CD4-positive, CD25-positive, alpha-beta regulatory T cell (primary cell): ENCODE data around the gene PNPLA5. TPM values are rescaled to one million over a fixed set of nuclear protein-coding genes. Genes with fewer than 3 reads are reported as not detected.

Experiments
- ATAC-seq, 2 donors: fragments of 150-1000 bp; cut with Tn5 transposase; one replicate each; pipeline ENCODE4 v1.10.0; 2021; ENCODE audit warnings: low read depth in 2 of 2, moderate number of reproducible peaks in 2 of 2, moderate library complexity in 1 of 2
- DNase-seq, 3 donors: peaks; one replicate each; pipeline versions ENCODE4 v3.0.0 to v3.0.0-alpha.2; 2012 to 2022; ENCODE audit warnings: mixed read lengths in 1 of 3
- H3K27ac ChIP-seq: one replicate; pipeline ENCODE4 v1.7.0; 2013; ENCODE audit warnings: mild to moderate bottlenecking, low read length; ENCODE audit not compliant: insufficient read depth, poor library complexity, severe bottlenecking
- H3K27me3 ChIP-seq: one replicate; pipeline ENCODE4 v1.7.0; 2013; ENCODE audit warnings: low read length; ENCODE audit not compliant: control insufficient read depth, insufficient read depth
- H3K36me3 ChIP-seq: one replicate; pipeline ENCODE4 v1.7.0; 2013; ENCODE audit warnings: mild to moderate bottlenecking, low read length, moderate library complexity; ENCODE audit not compliant: control insufficient read depth, insufficient read depth
- H3K4me1 ChIP-seq: 2 replicates; pipeline ENCODE4 v1.7.0; 2013; ENCODE audit warnings: mild to moderate bottlenecking, low read length; ENCODE audit not compliant: insufficient read depth, control insufficient read depth, poor library complexity, severe bottlenecking
- H3K4me3 ChIP-seq: one replicate; pipeline ENCODE4 v1.7.0; 2013; ENCODE audit warnings: low read depth, mild to moderate bottlenecking, low read length, moderate library complexity
- H3K9me3 ChIP-seq, 2 experiments: 1 replicate in 1 of 2; 2 replicates in 1 of 2; pipeline ENCODE4 v1.7.0; 2013; ENCODE audit warnings: low read length in 2 of 2, mild to moderate bottlenecking in 1 of 2, moderate library complexity in 1 of 2; ENCODE audit not compliant: control insufficient read depth in 2 of 2
- H3K27ac Mint-ChIP-seq, 3 donors: one replicate each; pipeline ENCODE4 v1.8.0; 2020 to 2022; ENCODE audit warnings: mild to moderate bottlenecking in 3 of 3, mixed read lengths in 3 of 3, moderate library complexity in 2 of 3
- H3K27me3 Mint-ChIP-seq: one replicate; pipeline ENCODE4 v1.8.0; 2022; ENCODE audit warnings: mild to moderate bottlenecking, mixed read lengths
- H3K36me3 Mint-ChIP-seq: one replicate; pipeline ENCODE4 v1.8.0; 2020; ENCODE audit warnings: mixed read lengths
- H3K4me1 Mint-ChIP-seq, 4 donors: one replicate each; pipeline ENCODE4 v1.8.0; 2020 to 2022; ENCODE audit warnings: mixed read lengths in 4 of 4, mild to moderate bottlenecking in 1 of 4
- H3K4me3 Mint-ChIP-seq, 4 donors: one replicate each; pipeline ENCODE4 v1.8.0; 2020 to 2022; ENCODE audit warnings: mild to moderate bottlenecking in 4 of 4, mixed read lengths in 4 of 4, moderate library complexity in 3 of 4
- H3K9me3 Mint-ChIP-seq, 7 donors: one replicate each; pipeline ENCODE4 v1.8.0; 2020 to 2022; ENCODE audit warnings: mixed read lengths in 7 of 7, mild to moderate bottlenecking in 3 of 7, moderate library complexity in 2 of 7
- polyA plus RNA-seq, 4 donors: library from polyadenylated mRNA; unstranded; fragments of 300-500 nt; fragmentation: Illumina TruSeq; gene quantifications; one replicate each; pipeline ENCODE4 v1.2.3, GENCODE V29; 2021
- total RNA-seq: library from RNA; stranded (reverse); gene quantifications from one replicate; pipeline ENCODE4 v1.2.3, GENCODE V29; 2022

Gene PNPLA5
- total and polyA plus RNA-seq, 5 donors from 2014 or later = not detected

GRCh38 chr22:43830931-43831560 is 60.8 kb downstream of the PNPLA5 start:
- Mint-ChIP-seq H3K4me3 (no peak overlapping the region), H3K9me3 (peaks cover 0 to 2% (median 0%) of the 10 kb centered on the region in 7 donors), H3K36me3 (no peaks in the 10 kb centered on the region), H3K27me3 (peaks cover 13% of the 10 kb centered on the region), H3K4me1 (no peaks in the 10 kb centered on the region), H3K27ac (no peak overlapping the region)
- Histone ChIP-seq H3K4me3 (no peak overlapping the region), H3K9me3 (no peaks in the 10 kb centered on the region), H3K27ac (no peak overlapping the region), H3K4me1 (no peaks in the 10 kb centered on the region), H3K27me3 (no peaks in the 10 kb centered on the region), H3K36me3 (no peaks in the 10 kb centered on the region)
- DNase-seq = no peak
- no peak for ATAC-seq

GRCh38 chr22:43829904-43830851 is 61.6 kb downstream of the PNPLA5 start:
- Histone ChIP-seq H3K36me3 (no peaks in the 10 kb centered on the region), H3K27ac (no peak overlapping the region), H3K4me1 (no peaks in the 10 kb centered on the region), H3K27me3 (no peaks in the 10 kb centered on the region), H3K4me3 (no peak overlapping the region), H3K9me3 (no peaks in the 10 kb centered on the region)
- Mint-ChIP-seq H3K4me1 (no peaks in the 10 kb centered on the region), H3K36me3 (no peaks in the 10 kb centered on the region), H3K27me3 (peaks cover 13% of the 10 kb centered on the region), H3K27ac (no peak overlapping the region), H3K9me3 (peaks cover 0 to 2% (median 0%) of the 10 kb centered on the region in 7 donors), H3K4me3 (no peak overlapping the region)
- no peak for ATAC-seq
- DNase-seq = no peak

Other genes with a start within 250 kb of the PNPLA5 start
- gene EFCAB6, start 79.7 kb downstream of the PNPLA5 start, total RNA-seq = not detected
- under 1 TPM in 3 of 4 donors, not detected in 1; 0.18 to 0.77 (median 0.30) TPM for gene EFCAB6, start 79.7 kb downstream of the PNPLA5 start, polyA plus RNA-seq
- gene SULT4A1, start 29.5 kb downstream of the PNPLA5 start, total RNA-seq = not detected
- not detected for gene SULT4A1, start 29.5 kb downstream of the PNPLA5 start, polyA plus RNA-seq
- not detected for gene PNPLA3, start 31.8 kb upstream of the PNPLA5 start, total RNA-seq
- not detected for gene PNPLA3, start 31.8 kb upstream of the PNPLA5 start, polyA plus RNA-seq
- gene SAMM50, start 63.4 kb upstream of the PNPLA5 start, total RNA-seq = 25.1 TPM
- 10 to 100 TPM; 75.3 to 96.4 (median 76.6) TPM for gene SAMM50, start 63.4 kb upstream of the PNPLA5 start, polyA plus RNA-seq
- gene PARVB, start 132.3 kb upstream of the PNPLA5 start, total RNA-seq = 20.6 TPM
- gene PARVB, start 132.3 kb upstream of the PNPLA5 start, polyA plus RNA-seq = 10 to 100 TPM in 1 of 4 donors, 1 to 10 TPM in 3; 3.7 to 13.8 (median 5.0) TPM